IMR-90 (cell line): ENCODE data around the gene HIKESHI.

ENCODE experiments used
- BHLHE40 ChIP-seq: fragments of 150-350 bp; IDR thresholded peaks from 2 replicates; pipeline ENCODE4 v1.6.1; 2016; ENCODE audit warnings: mild to moderate bottlenecking, low read depth, low read length
- CEBPB ChIP-seq: IDR thresholded peaks from 2 replicates; pipeline ENCODE4 v1.6.1; 2012; ENCODE audit warnings: low read depth, low read length, improper control_type of control experiment
- CTCF ChIP-seq: conservative IDR thresholded peaks from 2 replicates; pipeline ENCODE4 v1.5.1; 2012; ENCODE audit warnings: mild to moderate bottlenecking, low read depth, low read length, improper control_type of control experiment
- MAFK ChIP-seq: IDR thresholded peaks from 2 replicates; pipeline ENCODE4 v1.6.1; 2012; ENCODE audit warnings: low read depth, low read length, improper control_type of control experiment
- TF ChIP-seq, protein P1 (sequence below): fragments of 150-350 bp; IDR thresholded peaks from 2 replicates; pipeline ENCODE4 v1.6.1; 2016; ENCODE audit warnings: low read depth, mild to moderate bottlenecking, low read length, moderate library complexity, borderline replicate concordance

DNA sequence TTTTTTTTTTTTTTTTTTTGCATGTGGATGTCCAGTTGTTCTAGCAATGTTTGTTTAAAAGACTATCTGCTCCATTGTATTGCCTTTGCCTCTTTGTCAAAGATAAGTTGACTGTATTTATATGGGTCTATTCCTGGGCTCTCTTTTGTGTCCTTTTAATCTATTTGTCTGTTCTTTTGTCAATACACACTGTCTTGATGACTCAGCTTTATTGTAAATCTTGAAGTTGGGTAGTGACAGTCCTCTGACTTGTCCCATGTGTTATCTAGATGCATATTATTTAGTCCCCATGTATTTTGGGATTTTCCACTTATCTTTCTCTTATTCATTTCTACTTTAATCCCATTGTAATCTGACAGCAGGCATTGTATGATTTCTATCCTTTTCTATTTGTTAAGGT, 75.9 kb downstream of the HIKESHI start:
- TF ChIP-seq CEBPB (no peak), CTCF (no peak), BHLHE40 (no peak), MAFK (peak; percentile 83)
- TF ChIP-seq, protein P1, sequence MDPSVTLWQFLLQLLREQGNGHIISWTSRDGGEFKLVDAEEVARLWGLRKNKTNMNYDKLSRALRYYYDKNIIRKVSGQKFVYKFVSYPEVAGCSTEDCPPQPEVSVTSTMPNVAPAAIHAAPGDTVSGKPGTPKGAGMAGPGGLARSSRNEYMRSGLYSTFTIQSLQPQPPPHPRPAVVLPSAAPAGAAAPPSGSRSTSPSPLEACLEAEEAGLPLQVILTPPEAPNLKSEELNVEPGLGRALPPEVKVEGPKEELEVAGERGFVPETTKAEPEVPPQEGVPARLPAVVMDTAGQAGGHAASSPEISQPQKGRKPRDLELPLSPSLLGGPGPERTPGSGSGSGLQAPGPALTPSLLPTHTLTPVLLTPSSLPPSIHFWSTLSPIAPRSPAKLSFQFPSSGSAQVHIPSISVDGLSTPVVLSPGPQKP: no peak
